DOHH2 (cell line): Measurements from ENCODE around the gene FGF22.

ENCODE experiments used
- CTCF ChIP-seq: fragments of 200-600 bp; sonication (generic); IDR thresholded peaks from one replicate; pipeline ENCODE4 v1.5.1; 2014; ENCODE audit warnings: antibody characterized with exemption, mild to moderate bottlenecking, low read depth, low read length; ENCODE audit not compliant: poor library complexity, severe bottlenecking
- EZH2phosphoT487 ChIP-seq: fragments of 200-600 bp; sonication (generic); IDR thresholded peaks from 2 replicates; pipeline ENCODE4 v1.6.1; 2017; ENCODE audit warnings: borderline replicate concordance, mild to moderate bottlenecking, antibody characterized with exemption, low read length, moderate library complexity, mixed read lengths

- TF ChIP-seq CTCF: no peak
- TF ChIP-seq EZH2phosphoT487: no peak
These were observed 24.0 kb downstream of the FGF22 start for GRCh38 chr19:663682-664117.
